ELF-1 (cell line): ENCODE data around the gene ZNF24.

Experiments
- DNase-seq: peaks from one replicate; pipeline ENCODE4 v3.0.0-alpha.2; 2016; ENCODE audit warnings: low read depth, low spot score

Gene ZNF24

GRCh38 chr18:35355140-35355618, 11.0 kb upstream of the ZNF24 start:
- DNase-seq, result peak; percentile 72

- no peak for DNase-seq
Observed at GRCh38 chr18:35352778-35353177, 8.6 kb upstream of the ZNF24 start.

GRCh38 chr18:35352283-35352682, 8.1 kb upstream of the ZNF24 start:
- DNase-seq, result no peak

GRCh38 chr18:35348001-35348400, 3.8 kb upstream of the ZNF24 start:
- no peak for DNase-seq

- no peak for DNase-seq
Observed at GRCh38 chr18:35345950-35346349, 1.7 kb upstream of the ZNF24 start.

GRCh38 chr18:35345460-35345921, 1.3 kb upstream of the ZNF24 start:
- no peak for DNase-seq

GRCh38 chr18:35344736-35345459, 678 bp upstream of the ZNF24 start:
- no peak for DNase-seq

GRCh38 chr18:35343488-35343935, 708 bp downstream of the ZNF24 start:
- DNase-seq, result no peak

GRCh38 chr18:35337286-35337685, 6.9 kb downstream of the ZNF24 start:
- DNase-seq, result no peak

- DNase-seq, result no peak
Observed at GRCh38 chr18:35335866-35336265, 8.4 kb downstream of the ZNF24 start.

- no peak for DNase-seq
Observed at GRCh38 chr18:35334821-35335220, 9.4 kb downstream of the ZNF24 start.

- no peak for DNase-seq
Observed at GRCh38 chr18:35334212-35334611, 10.0 kb downstream of the ZNF24 start.

- peak; percentile 11 for DNase-seq
Observed at GRCh38 chr18:35331367-35332087, 12.7 kb downstream of the ZNF24 start.

- no peak for DNase-seq
Observed at GRCh38 chr18:35328868-35329267, 15.4 kb downstream of the ZNF24 start.

- DNase-seq, result no peak
Observed at GRCh38 chr18:35326695-35327387, 17.4 kb downstream of the ZNF24 start.

GRCh38 chr18:35324926-35325655, 19.1 kb downstream of the ZNF24 start:
- peak; percentile 34 for DNase-seq

- no peak for DNase-seq
Observed at GRCh38 chr18:35322486-35323458, 21.4 kb downstream of the ZNF24 start.

GRCh38 chr18:35311496-35311895, 32.7 kb downstream of the ZNF24 start:
- no peak for DNase-seq

GRCh38 chr18:35306588-35307250, 37.5 kb downstream of the ZNF24 start:
- no peak for DNase-seq

- no peak for DNase-seq
Observed at GRCh38 chr18:35303610-35304009, 40.6 kb downstream of the ZNF24 start.
